ENCODE data around the gene SLX4IP.

DNA sequence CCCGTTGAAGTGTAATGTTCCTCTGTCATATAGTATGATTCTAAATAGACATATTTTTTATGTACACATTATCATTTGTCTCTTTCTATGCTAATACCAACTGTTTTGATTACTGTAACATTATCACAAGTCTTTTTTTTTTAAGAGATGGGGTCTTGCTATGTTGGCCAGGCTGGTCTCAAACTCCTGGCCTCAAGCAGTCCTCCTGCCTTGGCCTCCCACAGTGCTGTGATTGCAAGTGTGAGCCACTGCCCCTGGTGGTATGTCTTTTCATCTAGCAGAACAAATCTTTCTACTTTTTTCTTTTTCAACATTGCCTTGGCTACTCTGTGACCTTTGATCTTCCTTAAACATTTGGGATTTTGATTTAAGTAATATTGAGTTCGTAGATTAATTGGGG, 57.7 kb downstream of the SLX4IP start:
- TF ChIP-seq, protein P1, sequence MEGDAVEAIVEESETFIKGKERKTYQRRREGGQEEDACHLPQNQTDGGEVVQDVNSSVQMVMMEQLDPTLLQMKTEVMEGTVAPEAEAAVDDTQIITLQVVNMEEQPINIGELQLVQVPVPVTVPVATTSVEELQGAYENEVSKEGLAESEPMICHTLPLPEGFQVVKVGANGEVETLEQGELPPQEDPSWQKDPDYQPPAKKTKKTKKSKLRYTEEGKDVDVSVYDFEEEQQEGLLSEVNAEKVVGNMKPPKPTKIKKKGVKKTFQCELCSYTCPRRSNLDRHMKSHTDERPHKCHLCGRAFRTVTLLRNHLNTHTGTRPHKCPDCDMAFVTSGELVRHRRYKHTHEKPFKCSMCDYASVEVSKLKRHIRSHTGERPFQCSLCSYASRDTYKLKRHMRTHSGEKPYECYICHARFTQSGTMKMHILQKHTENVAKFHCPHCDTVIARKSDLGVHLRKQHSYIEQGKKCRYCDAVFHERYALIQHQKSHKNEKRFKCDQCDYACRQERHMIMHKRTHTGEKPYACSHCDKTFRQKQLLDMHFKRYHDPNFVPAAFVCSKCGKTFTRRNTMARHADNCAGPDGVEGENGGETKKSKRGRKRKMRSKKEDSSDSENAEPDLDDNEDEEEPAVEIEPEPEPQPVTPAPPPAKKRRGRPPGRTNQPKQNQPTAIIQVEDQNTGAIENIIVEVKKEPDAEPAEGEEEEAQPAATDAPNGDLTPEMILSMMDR (conservative IDR thresholded peaks at IDR 0.05 in 1 of 2, IDR thresholded peaks at IDR 0.05 in 1 of 2; ENCODE audit: extremely low read depth in 1 of 2, insufficient read depth in 1 of 2, low read depth in 1 of 2, low read length in 2 of 2): no peak
- TF ChIP-seq EZH2 (IDR thresholded peaks at IDR 0.05; ENCODE audit: borderline replicate concordance, low read length): no peak
